ENCODE measurements around the gene OR5AK2.
"Not testable (repeated sequence)": the region's sequence is repeated elsewhere in the genome, so short reads cannot be mapped to it uniquely, and the experiment has no call there.

Gene OR5AK2

DNA sequence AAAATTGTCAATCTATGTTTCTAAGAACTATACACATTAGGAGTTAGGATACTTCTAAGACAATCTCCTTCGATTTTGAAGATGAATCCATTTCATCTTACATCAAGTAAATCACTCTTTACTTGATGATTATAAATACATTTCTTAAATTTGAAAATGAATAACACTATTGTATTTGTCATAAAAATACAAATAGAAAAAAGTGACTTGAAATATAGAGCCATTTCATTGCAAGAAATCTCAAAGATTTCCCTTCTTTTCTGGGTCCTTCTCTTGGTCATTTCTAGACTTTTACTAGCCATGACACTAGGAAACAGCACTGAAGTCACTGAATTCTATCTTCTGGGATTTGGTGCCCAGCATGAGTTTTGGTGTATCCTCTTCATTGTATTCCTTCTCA, at the start of gene OR5AK2:
TSS of gene OR5AK2 (plus strand) at position 301 of the 400 bp plus-strand sequence. CDS start at position 301, 0 bp downstream.
- no peak for DNase-seq

GRCh38 chr11:56945526-56945925, 43.2 kb upstream of the OR5AK2 start:
- not testable (repeated sequence) for DNase-seq

DNA sequence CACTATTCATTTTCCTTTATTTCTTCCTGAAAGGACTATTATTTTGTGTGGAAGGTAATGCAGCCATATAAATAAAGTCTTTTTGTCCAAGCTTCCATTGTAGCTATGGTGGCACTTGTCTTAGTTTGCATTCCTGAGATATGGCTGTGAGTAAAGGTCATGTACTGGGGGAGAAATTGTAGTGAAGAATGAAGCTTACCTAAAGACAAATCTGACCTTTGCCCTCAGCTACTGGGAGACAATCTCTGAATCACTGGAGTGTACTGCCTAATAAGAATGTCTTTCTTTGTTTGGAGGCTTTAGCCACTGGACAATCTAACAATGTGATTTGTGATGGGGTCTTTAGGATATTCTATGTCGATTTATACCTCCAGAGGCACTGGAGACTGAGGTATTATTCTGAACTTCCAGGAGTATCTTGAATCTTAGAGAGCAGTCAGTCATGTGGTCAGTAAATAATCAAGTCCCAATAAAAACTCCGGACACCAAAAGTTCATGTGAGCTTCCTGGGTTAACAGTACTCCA, 39.7 kb upstream of the OR5AK2 start:
- no peak for DNase-seq

GRCh38 chr11:56950510-56950909, 38.2 kb upstream of the OR5AK2 start:
- no peak for DNase-seq

GRCh38 chr11:56953907-56954306, 34.8 kb upstream of the OR5AK2 start:
- not testable (repeated sequence) for DNase-seq

DNA sequence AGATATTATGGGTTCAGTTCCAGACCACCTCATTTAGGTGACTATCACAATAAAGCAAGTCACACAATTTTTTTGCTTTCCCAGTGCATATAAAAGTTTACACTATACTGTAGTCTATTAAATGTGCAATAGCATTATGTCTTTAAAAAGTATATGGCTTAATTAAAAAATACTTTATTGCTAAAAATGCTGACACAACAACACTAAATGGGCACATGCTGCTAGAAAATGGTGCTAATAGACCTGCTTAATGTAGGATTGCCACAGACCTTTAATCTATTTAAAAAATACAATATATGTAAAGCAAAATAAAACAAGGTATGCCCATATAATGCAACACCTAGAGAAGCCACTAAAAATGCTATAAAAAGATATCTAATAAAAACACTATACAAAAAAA, 27.1 kb upstream of the OR5AK2 start:
- no peak for DNase-seq

GRCh38 chr11:56967726-56968125, 21.0 kb upstream of the OR5AK2 start:
- DNase-seq = no peak

DNA sequence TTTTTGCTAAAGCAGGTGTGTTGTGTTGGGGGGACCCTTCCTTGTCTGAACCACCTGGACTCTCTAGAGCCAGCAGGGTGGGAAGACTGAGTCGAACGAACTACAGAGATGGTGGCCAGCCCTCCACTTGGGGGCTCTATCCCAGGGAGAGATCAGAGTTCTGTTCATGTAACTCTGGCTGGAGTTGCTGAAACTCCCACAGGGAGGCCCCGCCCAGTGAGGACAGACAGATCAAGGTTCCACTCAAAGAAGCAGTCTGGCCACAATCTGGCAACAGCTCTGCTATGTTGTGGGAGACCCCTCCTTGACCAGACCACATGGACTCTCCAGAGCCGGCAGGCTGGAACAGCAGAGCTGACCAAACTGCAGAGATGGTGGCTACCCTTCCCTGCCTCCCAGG, 20.2 kb upstream of the OR5AK2 start:
- DNase-seq = no peak

- DNase-seq = no peak
Measured at GRCh38 chr11:56977314-56977713, 11.4 kb upstream of the OR5AK2 start.

- no peak for DNase-seq
Measured at GRCh38 chr11:56990702-56991101, 2.0 kb downstream of the OR5AK2 start.

DNA sequence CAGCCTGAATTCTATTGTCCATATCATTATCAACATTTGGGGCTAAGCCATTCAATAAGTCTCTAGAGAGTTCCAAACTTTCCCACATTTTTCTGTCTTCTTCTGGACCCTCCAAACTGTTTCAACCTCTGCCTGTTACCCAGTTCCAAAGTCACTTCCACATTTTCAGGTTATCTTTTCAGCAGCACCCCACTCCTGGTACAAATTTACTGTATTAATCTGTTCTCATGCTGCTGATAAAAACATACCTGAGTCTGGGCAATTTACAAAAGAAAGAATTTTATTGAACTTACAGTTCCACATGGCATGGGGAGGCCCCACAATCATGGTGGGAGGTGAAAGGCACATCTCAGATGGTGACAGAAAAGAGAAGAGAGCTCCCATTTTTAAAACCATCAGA, 5.8 kb downstream of the OR5AK2 start:
- DNase-seq = no peak

GRCh38 chr11:57001674-57002401, 13.1 kb downstream of the OR5AK2 start:
- no peak for DNase-seq

DNA sequence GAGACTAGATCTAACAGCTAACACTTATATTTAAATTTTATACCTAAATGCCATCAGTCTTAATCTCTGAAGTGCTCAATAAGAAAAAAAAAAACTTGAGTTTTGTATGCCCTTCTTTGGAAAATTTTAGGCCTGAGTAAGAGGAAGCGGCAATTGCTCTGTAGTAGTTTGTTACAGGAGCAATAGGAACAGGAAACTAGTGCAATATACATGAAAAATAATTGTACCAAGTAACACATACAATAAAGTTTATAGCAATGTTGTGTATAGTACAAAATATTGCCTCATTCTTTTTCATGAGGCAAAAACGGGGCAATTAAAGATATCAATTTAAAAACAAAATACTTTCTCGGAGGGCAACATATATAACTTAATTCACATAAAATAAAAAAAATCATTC, 19.7 kb downstream of the OR5AK2 start:
- no peak for DNase-seq

DNA sequence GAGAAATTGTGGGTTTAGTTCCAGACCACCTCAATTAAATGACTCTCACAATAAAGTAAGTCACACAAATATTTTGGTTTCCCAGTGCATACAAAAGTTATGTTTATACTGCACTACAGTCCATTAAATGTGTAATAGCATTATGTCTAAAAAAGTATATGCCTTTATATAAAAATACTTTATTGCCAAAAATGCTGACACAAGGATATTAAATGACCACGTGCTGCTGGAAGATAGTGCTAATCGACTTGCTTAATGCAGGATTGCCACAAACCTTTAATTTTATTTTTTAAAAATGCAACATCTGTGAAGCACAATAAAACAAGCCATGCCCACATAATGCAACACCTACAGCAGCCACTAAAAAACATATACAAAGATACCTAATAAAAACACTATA, 27.0 kb downstream of the OR5AK2 start:
- DNase-seq = no peak

GRCh38 chr11:57031556-57031955, 42.8 kb downstream of the OR5AK2 start:
- DNase-seq = no peak
